H9 (cell line): ENCODE data around the gene ULK4. TPM values are rescaled to one million over a fixed set of nuclear protein-coding genes. Genes with fewer than 3 reads are reported as not detected.

ENCODE experiments used
- DNase-seq: peaks from one replicate; pipeline ENCODE4 v3.0.0-alpha.2; 2017
- H2AFZ ChIP-seq: one replicate; pipeline ENCODE4 v1.6.1; 2013; ENCODE audit warnings: mild to moderate bottlenecking, low read length, control low read depth, moderate library complexity
- H2AK5ac ChIP-seq: 2 replicates; pipeline ENCODE4 v1.6.1; 2013; ENCODE audit warnings: low read length, control low read depth, mixed read lengths; ENCODE audit not compliant: insufficient read length
- H2BK120ac ChIP-seq: one replicate; pipeline ENCODE4 v1.6.1; 2013; ENCODE audit warnings: low read depth, mild to moderate bottlenecking, low read length, control low read depth, inconsistent platforms; ENCODE audit not compliant: poor library complexity, severe bottlenecking
- H2BK12ac ChIP-seq: 2 replicates; pipeline ENCODE4 v1.6.1; 2013; ENCODE audit warnings: low read length, control low read depth, mixed read lengths, low read depth; ENCODE audit not compliant: insufficient read length
- H2BK15ac ChIP-seq: 2 replicates; pipeline ENCODE4 v1.6.1; 2013; ENCODE audit warnings: low read depth, low read length, control low read depth
- H2BK20ac ChIP-seq: one replicate; pipeline ENCODE4 v1.6.1; 2013; ENCODE audit warnings: low read depth, mild to moderate bottlenecking, low read length, control low read depth, inconsistent platforms; ENCODE audit not compliant: poor library complexity, severe bottlenecking
- H2BK5ac ChIP-seq: 2 replicates; pipeline ENCODE4 v1.6.1; 2013; ENCODE audit warnings: low read length, control low read depth, mixed read lengths; ENCODE audit not compliant: insufficient read length
- H3K14ac ChIP-seq: 2 replicates; pipeline ENCODE4 v1.6.1; 2013; ENCODE audit warnings: low read length, control low read depth; ENCODE audit not compliant: insufficient read depth
- H3K18ac ChIP-seq: 2 replicates; pipeline ENCODE4 v1.6.1; 2013; ENCODE audit warnings: low read depth, mild to moderate bottlenecking, mixed read lengths, low read length, control low read depth; ENCODE audit not compliant: insufficient read length
- H3K23ac ChIP-seq: 2 replicates; pipeline ENCODE4 v1.6.1; 2013; ENCODE audit warnings: low read length, control low read depth, mixed read lengths, low read depth; ENCODE audit not compliant: insufficient read length
- H3K23me2 ChIP-seq: 2 replicates; pipeline ENCODE4 v1.6.1; 2013; ENCODE audit warnings: low read depth, mild to moderate bottlenecking, mixed read lengths, low read length, control low read depth; ENCODE audit not compliant: insufficient read length, poor library complexity, severe bottlenecking
- H3K27ac ChIP-seq: 2 replicates; pipeline ENCODE4 v1.5.1; 2013; ENCODE audit warnings: low read length, control low read depth, mixed read lengths, low read depth; ENCODE audit not compliant: insufficient read length
- H3K27me3 ChIP-seq: 2 replicates; pipeline ENCODE4 v1.6.1; 2013; ENCODE audit warnings: low read length, control low read depth, inconsistent platforms; ENCODE audit not compliant: insufficient read depth
- H3K4ac ChIP-seq: 2 replicates; pipeline ENCODE4 v1.6.1; 2013; ENCODE audit warnings: low read depth, mild to moderate bottlenecking, control low read depth, inconsistent platforms, low read length, moderate library complexity
- H3K4me1 ChIP-seq: 2 replicates; pipeline ENCODE4 v1.6.1; 2013; ENCODE audit warnings: low read length, control low read depth, inconsistent platforms; ENCODE audit not compliant: insufficient read depth
- H3K4me2 ChIP-seq: 2 replicates; pipeline ENCODE4 v1.6.1; 2013; ENCODE audit warnings: low read length, control low read depth, mixed read lengths; ENCODE audit not compliant: insufficient read length, insufficient read depth
- H3K56ac ChIP-seq: 2 replicates; pipeline ENCODE4 v1.6.1; 2013; ENCODE audit warnings: low read depth, mild to moderate bottlenecking, mixed read lengths, low read length, control low read depth; ENCODE audit not compliant: insufficient read length
- H3K79me1 ChIP-seq: 2 replicates; pipeline ENCODE4 v1.6.1; 2013; ENCODE audit warnings: low read depth, mild to moderate bottlenecking, moderate library complexity, low read length, control low read depth, inconsistent platforms; ENCODE audit not compliant: insufficient read depth, poor library complexity, severe bottlenecking
- H3K79me2 ChIP-seq: 2 replicates; pipeline ENCODE4 v1.6.1; 2013; ENCODE audit warnings: low read length, control low read depth, inconsistent platforms; ENCODE audit not compliant: insufficient read depth
- H3K9ac ChIP-seq: 2 replicates; pipeline ENCODE4 v1.6.1; 2013; ENCODE audit warnings: low read length, control low read depth, mixed read lengths; ENCODE audit not compliant: insufficient read length; ENCODE audit errors: extremely low read depth
- H3K9me3 ChIP-seq: one replicate; pipeline ENCODE4 v1.6.1; 2013; ENCODE audit warnings: low read depth, low read length, inconsistent platforms; ENCODE audit not compliant: control insufficient read depth
- H3T11ph ChIP-seq: one replicate; pipeline ENCODE4 v1.6.1; 2013; ENCODE audit warnings: mild to moderate bottlenecking, low read length, control low read depth, inconsistent platforms
- H4K20me1 ChIP-seq: one replicate; pipeline ENCODE4 v1.6.1; 2013; ENCODE audit not compliant: control insufficient read depth, insufficient read length, insufficient read depth
- H4K5ac ChIP-seq: 2 replicates; pipeline ENCODE4 v1.6.1; 2013; ENCODE audit warnings: low read depth, mild to moderate bottlenecking, mixed read lengths, low read length, control low read depth; ENCODE audit not compliant: insufficient read length
- H4K8ac ChIP-seq: replicated peaks from 2 replicates; pipeline ENCODE4 v1.6.1; 2013; ENCODE audit warnings: low read length, control low read depth, mixed read lengths, low read depth; ENCODE audit not compliant: insufficient read length
- H4K91ac ChIP-seq: 2 replicates; pipeline ENCODE4 v1.6.1; 2013; ENCODE audit warnings: low read depth, mild to moderate bottlenecking, moderate library complexity, mixed read lengths, low read length, control low read depth; ENCODE audit not compliant: insufficient read length
- H3K27ac Mint-ChIP-seq, 3 experiments: 2 replicates in 2 of 3; 3 replicates in 1 of 3; pipeline ENCODE4 v1.8.0; 2020 to 2021; ENCODE audit warnings: mixed read lengths in 3 of 3, mild to moderate bottlenecking in 1 of 3, moderate library complexity in 1 of 3
- H3K27me3 Mint-ChIP-seq: 2 replicates; pipeline ENCODE4 v1.8.0; 2021; ENCODE audit warnings: low read depth, mild to moderate bottlenecking, moderate library complexity, mixed read lengths
- H3K36me3 Mint-ChIP-seq, 3 experiments: 2 replicates in 2 of 3; 3 replicates in 1 of 3; pipeline ENCODE4 v1.8.0; 2020 to 2021; ENCODE audit warnings: low read depth in 3 of 3, mixed read lengths in 3 of 3; ENCODE audit not compliant: insufficient read depth in 1 of 3
- H3K4me1 Mint-ChIP-seq, 2 experiments: 2 replicates each; pipeline ENCODE4 v1.8.0; 2020; ENCODE audit warnings: mixed read lengths in 2 of 2
- H3K4me3 Mint-ChIP-seq, 2 experiments: 2 replicates in 1 of 2; 3 replicates in 1 of 2; pipeline ENCODE4 v1.8.0; 2020 to 2021; ENCODE audit warnings: mild to moderate bottlenecking in 2 of 2, mixed read lengths in 2 of 2, moderate library complexity in 1 of 2
- H3K9me3 Mint-ChIP-seq, 2 experiments: 2 replicates in 1 of 2; 3 replicates in 1 of 2; pipeline ENCODE4 v1.8.0; 2020; ENCODE audit warnings: mild to moderate bottlenecking in 2 of 2, mixed read lengths in 2 of 2, moderate library complexity in 1 of 2
- CTCF ChIP-seq: fragments of 200-600 bp; sonication (generic); conservative IDR thresholded peaks from 3 replicates; pipeline ENCODE4 v1.8.0; 2021; ENCODE audit warnings: antibody characterized with exemption, mild to moderate bottlenecking
- total RNA-seq: library from RNA; stranded (reverse); gene quantifications from 2 replicates; pipeline ENCODE4 v1.2.1, GENCODE V29; 2021

Gene ULK4
- total RNA-seq, 1 experiment from 2014 or later: 12.9 TPM

- Mint-ChIP-seq H3K36me3 (peaks cover 0 to 4% (median 0%) of the 10 kb centered on the region in 3 experiments; a peak in 1 of 7 replicates), H3K4me3 (no peak overlapping the region), H3K4me1 (peaks cover 4 to 8% of the 10 kb centered on the region in 2 experiments), H3K9me3 (no peaks in the 10 kb centered on the region; a peak in 1 of 5 replicates), H3K27me3 (no peaks in the 10 kb centered on the region), H3K27ac (no peak overlapping the region)
- H3T11ph ChIP-seq: no peak overlapping the region
- no peaks in the 10 kb centered on the region for H3K9me3 ChIP-seq
- no peak overlapping the region for H3K4ac ChIP-seq
- H3K4me2 ChIP-seq: no peak overlapping the region
- H4K5ac ChIP-seq: no peak overlapping the region
- no peak overlapping the region for H3K9ac ChIP-seq
- H4K91ac ChIP-seq: no peak overlapping the region
- no peaks in the 10 kb centered on the region for H4K20me1 ChIP-seq
- H3K14ac ChIP-seq: no peak overlapping the region
- H2BK20ac ChIP-seq: no peak overlapping the region
- DNase-seq: no peak
- no peak for TF ChIP-seq CTCF
- H2BK12ac ChIP-seq: no peak overlapping the region
- H3K56ac ChIP-seq: no peak overlapping the region
- H3K79me2 ChIP-seq: no peaks in the 10 kb centered on the region
- no peak overlapping the region for H3K23ac ChIP-seq
- no peak overlapping the region for H3K27ac ChIP-seq
- H2BK120ac ChIP-seq: no peak overlapping the region
- no peak overlapping the region for H4K8ac ChIP-seq
- H2AFZ ChIP-seq: no peak overlapping the region
- H3K79me1 ChIP-seq: no peaks in the 10 kb centered on the region
- no peak overlapping the region for H2BK5ac ChIP-seq
- no peaks in the 10 kb centered on the region for H3K27me3 ChIP-seq
- no peaks in the 10 kb centered on the region for H3K23me2 ChIP-seq
- H2AK5ac ChIP-seq: no peak overlapping the region
- no peak overlapping the region for H2BK15ac ChIP-seq
- no peak overlapping the region for H3K18ac ChIP-seq
- H3K4me1 ChIP-seq: peaks cover 3% of the 10 kb centered on the region; the same call in 1 of the 2 replicates
Observed at GRCh38 chr3:41488501-41488900, 473.4 kb downstream of the ULK4 start.
